HepG2 (cell line): ENCODE data around the gene BMP8B. TPM values are rescaled to one million over a fixed set of nuclear protein-coding genes. Genes with fewer than 3 reads are reported as not detected.

Experiments
- ATAC-seq: fragments of 200-7000 bp; cut with Tn5 transposase; 3 replicates; pipeline ENCODE4 v1.9.1; 2020; ENCODE audit warnings: mild to moderate bottlenecking, moderate library complexity
- BruUV-seq: library from RNA; stranded (reverse); fragments of 400-500 nt; replicated peaks from 2 replicates; lab custom pipeline; 2021; lab: Mats Ljungman, UMichigan
- CTCF ChIA-PET: fragments of 300-600 bp; formaldehyde crosslinking; extraction: SDS; loops from one replicate; lab custom pipeline; 2021; ENCODE audit warnings: low total read pairs, inconsistent platforms, low intra/inter-chr PET ratio; lab: Yijun Ruan, JAX
- POLR2A ChIA-PET: fragments of 350-600 bp; sonication (Branson Sonifier 250); formaldehyde crosslinking; loops from one replicate; lab custom pipeline; 2020; ENCODE audit warnings: antibody characterized with exemption, inconsistent platforms; lab: Yijun Ruan, JAX
- DNase-seq: peaks from one replicate; pipeline ENCODE4 v3.0.0-alpha.2; 2015; ENCODE audit warnings: low spot score
- FAIRE-seq: peaks from 3 replicates; lab custom pipeline; 2011; peaks lifted over from hg19 to GRCh38; lab: Jason Lieb, UNC
- H2AFZ ChIP-seq: one replicate; pipeline ENCODE4 v1.6.1; 2011; ENCODE audit warnings: low read length, inconsistent platforms
- H3K27ac ChIP-seq: fragments of 300-600 bp; 3 replicates; pipeline ENCODE4 v1.8.0; 2011; ENCODE audit warnings: mixed run types, mild to moderate bottlenecking, mixed read lengths, low read length, inconsistent platforms; ENCODE audit not compliant: insufficient read depth; ENCODE audit errors: extremely low read length
- H3K27me3 ChIP-seq, 2 experiments: fragments of 200-600 bp in 1 of 2; 2 replicates in 1 of 2; 3 replicates in 1 of 2; pipeline versions ENCODE4 v1.6.0 to v1.8.0; 2011; ENCODE audit warnings: low read length in 2 of 2, mild to moderate bottlenecking in 2 of 2, moderate library complexity in 2 of 2, inconsistent platforms in 1 of 2; ENCODE audit not compliant: insufficient read depth in 2 of 2, control insufficient read depth in 1 of 2
- H3K36me3 ChIP-seq, 2 experiments: fragments of 200-600 bp in 1 of 2; replicated peaks in 1 of 2; 2 replicates in 1 of 2; 3 replicates in 1 of 2; pipeline versions ENCODE4 v1.5.1 to v1.8.0; 2011; ENCODE audit warnings: low read length in 2 of 2, inconsistent platforms in 1 of 2; ENCODE audit not compliant: insufficient read depth in 2 of 2, control insufficient read depth in 1 of 2
- H3K4me1 ChIP-seq: 2 replicates; pipeline ENCODE4 v1.5.1; 2012; ENCODE audit warnings: low read length, inconsistent platforms; ENCODE audit not compliant: insufficient read depth
- H3K4me2 ChIP-seq: 2 replicates; pipeline ENCODE4 v1.6.0; 2011; ENCODE audit warnings: low read depth, low read length, inconsistent platforms
- H3K4me3 ChIP-seq, 3 experiments: fragments of 200-600 bp in 1 of 3; sonication (generic), shearing (Covaris generic) in 1 of 3; replicated peaks in 1 of 3; 2 replicates each; pipeline ENCODE4 v1.5.1; 2011 to 2016; ENCODE audit warnings: low read length in 3 of 3, inconsistent platforms in 2 of 3, low read depth in 2 of 3, mild to moderate bottlenecking in 2 of 3, control low read depth in 1 of 3, mixed read lengths in 1 of 3; ENCODE audit not compliant: insufficient read depth in 1 of 3
- H3K79me2 ChIP-seq: one replicate; pipeline ENCODE4 v1.6.1; 2011; ENCODE audit warnings: low read length, inconsistent platforms; ENCODE audit not compliant: insufficient read depth
- H3K9ac ChIP-seq: 2 replicates; pipeline ENCODE4 v1.6.0; 2011; ENCODE audit warnings: mild to moderate bottlenecking, low read depth, low read length, inconsistent platforms; ENCODE audit not compliant: insufficient read depth
- H3K9me3 ChIP-seq: 2 replicates; pipeline ENCODE4 v1.5.1; 2012; ENCODE audit warnings: mild to moderate bottlenecking, low read length
- H4K20me1 ChIP-seq: 2 replicates; pipeline ENCODE4 v1.6.0; 2011; ENCODE audit warnings: inconsistent platforms, mild to moderate bottlenecking, low read length, moderate library complexity; ENCODE audit not compliant: insufficient read depth
- CREB1 ChIP-seq, 2 experiments: fragments of 450-650 bp in 1 of 2; IDR thresholded peaks; 2 replicates each; pipeline ENCODE4 v1.6.1; 2016 to 2017; ENCODE audit warnings: control low read depth in 1 of 2, mild to moderate bottlenecking in 1 of 2, missing compliant biosample characterization in 1 of 2, missing genetic modification characterization in 1 of 2
- CSRNP2 ChIP-seq: sonication (generic); formaldehyde crosslinking; conservative IDR thresholded peaks from 2 replicates; pipeline ENCODE4 v1.8.0; 2022; ENCODE audit warnings: low read depth, missing genetic modification reagents
- HDAC2 ChIP-seq: sonication (generic); formaldehyde crosslinking; IDR thresholded peaks from 2 replicates; pipeline ENCODE4 v1.4.0; 2020; ENCODE audit warnings: missing genetic modification reagents
- MLX ChIP-seq: IDR thresholded peaks from 2 replicates; pipeline ENCODE4 v1.6.1; 2016
- MXI1 ChIP-seq: IDR thresholded peaks from 3 replicates; pipeline ENCODE4 v1.6.1; 2012; ENCODE audit warnings: low read depth, low read length, inconsistent platforms, borderline replicate concordance
- TFE3 ChIP-seq: IDR thresholded peaks from 2 replicates; pipeline ENCODE4 v1.6.1; 2016
- WGBS: methylation state at CpG from one replicate; pipeline ENCODE4 v1.1.6; 2017; ENCODE audit warnings: low lambda C conversion rate; 5-methylcytosine and 5-hydroxymethylcytosine counted together
- in situ Hi-C: cut with HindIII; loops from 2 replicates; pipeline ENCODE4 v1.10.0; 2017; ENCODE audit warnings: low pct_unique_long_range_greater_than_20kb; ENCODE audit not compliant: extremely low pct_ligation_motif_present
- intact Hi-C: fragments of 100-400 bp; cut with micrococcal nuclease; formaldehyde crosslinking; loops from one replicate; pipeline ENCODE4 v1.10.0; 2022; ENCODE audit not compliant: unreplicated experiment
- polyA plus RNA-seq, 8 experiments: library from polyadenylated mRNA; depleted of rRNA in 3 of 8; stranded (reverse) in 7 of 8; unstranded in 1 of 8; fragments of >200 nt; fragmentation: Illumina TruSeq in 4 of 8; extraction: Trizol in 4 of 8; gene quantifications; 2 replicates each; pipeline versions ENCODE4 v1.2.1 to v1.2.3, GENCODE V29; 2011 to 2016; ENCODE audit warnings: low read depth in 4 of 8, missing spikeins in 1 of 8, mixed read lengths in 1 of 8; ENCODE audit not compliant: insufficient read depth in 1 of 8
- total RNA-seq, 5 experiments: library from RNA; depleted of rRNA; stranded (reverse); fragments of >200 nt; fragmentation: Illumina TruSeq; extraction: Trizol; gene quantifications; 2 replicates each; pipeline ENCODE4 v1.2.3, GENCODE V29; 2016; ENCODE audit warnings: low read depth in 1 of 5

BMP8B gene
- total and polyA plus RNA-seq, 2 of the 13 experiments (the other 11 are each of a cell fraction or from before 2014, with no cell fraction given), result 0.29 to 0.41 TPM

DNA sequence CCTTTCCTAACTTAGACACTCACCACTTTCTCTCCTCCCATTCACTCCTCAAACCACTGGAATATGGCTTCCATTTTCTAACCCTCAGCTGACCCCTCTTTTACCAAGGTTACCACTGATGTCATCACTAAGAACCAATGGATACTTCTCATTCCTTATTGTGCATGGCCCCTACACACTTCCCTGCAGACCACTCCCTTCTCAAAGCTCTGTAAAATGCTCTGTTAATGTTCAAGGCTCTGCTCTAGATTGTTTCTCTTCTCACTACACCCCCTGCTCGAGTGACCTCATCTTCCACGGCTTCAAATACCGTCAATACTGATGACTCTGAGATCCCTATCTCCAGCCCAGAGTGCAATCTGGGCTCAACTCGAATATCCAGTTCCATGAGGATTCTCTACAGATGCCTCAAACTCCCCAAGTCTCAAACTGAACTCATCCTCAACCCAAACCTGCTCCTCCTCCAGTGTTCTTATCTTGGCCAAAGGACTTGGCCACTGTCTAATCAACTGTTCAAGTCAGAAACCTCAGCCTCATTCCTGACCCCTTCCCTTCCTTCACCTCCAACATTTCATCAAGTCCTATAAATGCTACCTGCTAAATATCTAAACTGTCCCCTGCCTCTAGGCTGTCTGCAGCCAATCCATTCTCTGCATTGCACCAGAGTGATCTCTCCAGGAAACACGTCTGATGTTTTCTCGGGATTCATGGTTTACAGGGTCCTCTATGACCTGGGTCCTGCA lies 41.3 kb upstream of the BMP8B start:
- no peak overlapping the region for H3K4me2 ChIP-seq
- no peaks in the 10 kb centered on the region for H4K20me1 ChIP-seq
- no peaks in the 10 kb centered on the region for H3K79me2 ChIP-seq
- FAIRE-seq (no peak), ATAC-seq (no peak), DNase-seq (no peak)
- WGBS, result 17% methylated on average over 6 of the region's 6 CpGs
- no peaks in the 10 kb centered on the region for H3K36me3 ChIP-seq
- H3K9me3 ChIP-seq, result no peaks in the 10 kb centered on the region
- CTCF ChIA-PET, result no interaction called here
- no peak overlapping the region for H3K4me3 ChIP-seq
- intact Hi-C loops, result no loop called here
- peaks cover 14% of the 10 kb centered on the region for H3K4me1 ChIP-seq
- no peak overlapping the region for H2AFZ ChIP-seq
- in situ Hi-C loops, result no loop called here
- H3K27ac ChIP-seq, result no peak overlapping the region
- H3K27me3 ChIP-seq, result no peaks in the 10 kb centered on the region; a peak in 2 of 5 replicates
- H3K9ac ChIP-seq, result no peak overlapping the region
- TF ChIP-seq HDAC2 (no peak), CREB1 (IDR thresholded peaks at IDR 0.05) (0 out of 2 replicates have a peak, but pooled peaks have one; percentile 4), CREB1 (CRISPR knock-in tag; IDR thresholded peaks at IDR 0.05) (no peak), MXI1 (no peak), TFE3 (CRISPR knock-in tag) (no peak), CSRNP2 (no peak), MLX (CRISPR knock-in tag) (no peak)
- no TSS peak for BruUV-seq
- POLR2A ChIA-PET, result no interaction called here
